Measurements from ENCODE around the gene WSB2. TPM values are rescaled to one million over a fixed set of nuclear protein-coding genes. Genes with fewer than 3 reads are reported as not detected.

Gene WSB2
- total and polyA plus RNA-seq, 10 donors, result 14.4 to 63.2 (median 43.6) TPM

DNA sequence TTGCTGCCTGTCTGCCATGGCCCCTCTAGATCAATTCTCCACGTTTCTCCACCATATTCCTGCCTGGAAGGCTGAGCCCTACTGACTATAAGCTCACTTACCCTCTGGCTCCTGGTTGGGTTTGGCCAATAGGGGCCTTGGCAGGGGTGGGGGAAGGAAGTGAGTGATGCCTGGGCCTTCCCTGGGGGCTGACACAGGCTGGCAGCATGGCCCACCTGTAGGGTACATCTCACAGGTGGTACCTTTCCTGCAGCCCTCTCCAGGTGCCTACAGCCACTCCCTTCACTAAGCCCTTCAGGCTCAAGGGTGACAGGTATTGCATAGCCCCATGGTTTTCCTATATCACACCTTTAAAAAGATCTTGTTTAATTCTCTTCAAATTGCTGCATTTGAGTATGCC is 40.9 kb downstream of the WSB2 start:
- TF ChIP-seq POLR2A (IDR thresholded peaks at IDR 0.05), result no peak
- TF ChIP-seq POLR2AphosphoS5 (IDR thresholded peaks at IDR 0.05), result no peak
- TF ChIP-seq, protein P1, sequence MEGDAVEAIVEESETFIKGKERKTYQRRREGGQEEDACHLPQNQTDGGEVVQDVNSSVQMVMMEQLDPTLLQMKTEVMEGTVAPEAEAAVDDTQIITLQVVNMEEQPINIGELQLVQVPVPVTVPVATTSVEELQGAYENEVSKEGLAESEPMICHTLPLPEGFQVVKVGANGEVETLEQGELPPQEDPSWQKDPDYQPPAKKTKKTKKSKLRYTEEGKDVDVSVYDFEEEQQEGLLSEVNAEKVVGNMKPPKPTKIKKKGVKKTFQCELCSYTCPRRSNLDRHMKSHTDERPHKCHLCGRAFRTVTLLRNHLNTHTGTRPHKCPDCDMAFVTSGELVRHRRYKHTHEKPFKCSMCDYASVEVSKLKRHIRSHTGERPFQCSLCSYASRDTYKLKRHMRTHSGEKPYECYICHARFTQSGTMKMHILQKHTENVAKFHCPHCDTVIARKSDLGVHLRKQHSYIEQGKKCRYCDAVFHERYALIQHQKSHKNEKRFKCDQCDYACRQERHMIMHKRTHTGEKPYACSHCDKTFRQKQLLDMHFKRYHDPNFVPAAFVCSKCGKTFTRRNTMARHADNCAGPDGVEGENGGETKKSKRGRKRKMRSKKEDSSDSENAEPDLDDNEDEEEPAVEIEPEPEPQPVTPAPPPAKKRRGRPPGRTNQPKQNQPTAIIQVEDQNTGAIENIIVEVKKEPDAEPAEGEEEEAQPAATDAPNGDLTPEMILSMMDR (IDR thresholded peaks at IDR 0.05 in 8 of 11, conservative IDR thresholded peaks at IDR 0.05 in 3 of 11), result no peak
- peaks cover 0 to 30% (median 21%) of the 10 kb centered on the region in 6 donors for H3K4me1 ChIP-seq
- no peaks in the 10 kb centered on the region for H3K9me3 ChIP-seq
- WGBS, 5 donors, result 82 to 96% (median 86%) methylated on average over 1 of the region's 1 CpG
- no peaks in the 10 kb centered on the region for H3K27me3 ChIP-seq (replicated peaks in 1 of 7)
- H3K27ac ChIP-seq, result no peak overlapping the region
- intact Hi-C loops (cut with DNase I; ENCODE audit: low total_unique reads), result no loop called here
- H3K36me3 ChIP-seq, result peaks cover 0 to 67% (median 28%) of the 10 kb centered on the region in 6 donors
- DNase-seq, result no peak
- no peak overlapping the region for H3K4me3 ChIP-seq

DNA sequence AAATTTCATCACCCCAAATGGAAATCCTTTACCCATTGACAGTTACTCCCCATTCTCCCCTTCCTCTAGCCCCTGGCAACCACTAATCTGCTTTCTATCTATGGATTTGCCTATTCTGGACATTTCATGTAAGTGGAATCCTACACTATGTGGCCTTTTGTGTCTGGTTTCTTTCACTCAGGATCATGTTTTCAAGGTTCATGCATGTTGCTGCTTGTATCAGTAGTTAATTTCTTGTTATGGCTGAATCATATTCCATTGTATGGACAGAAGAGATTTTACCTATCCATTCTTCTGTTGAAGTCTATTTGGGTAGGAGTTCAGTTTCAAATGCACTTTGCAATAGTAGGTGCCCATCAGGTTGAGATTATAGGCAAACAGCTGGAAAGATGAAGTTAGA is 43.1 kb downstream of the WSB2 start:
- Histone ChIP-seq H3K27ac (no peak overlapping the region), H3K4me3 (peak overlapping the region in 1 of 8 donors; percentile 99), H3K4me1 (peaks cover 0 to 30% (median 21%) of the 10 kb centered on the region in 6 donors), H3K9me3 (no peaks in the 10 kb centered on the region), H3K36me3 (peaks cover 0 to 47% (median 23%) of the 10 kb centered on the region in 6 donors), H3K27me3 (replicated peaks in 1 of 7) (no peaks in the 10 kb centered on the region)
- DNase-seq, result no peak
- TF ChIP-seq, protein P1 (IDR thresholded peaks at IDR 0.05 in 8 of 11, conservative IDR thresholded peaks at IDR 0.05 in 3 of 11), result no peak
- no peak for TF ChIP-seq POLR2AphosphoS5 (IDR thresholded peaks at IDR 0.05)
- no peak for TF ChIP-seq POLR2A (IDR thresholded peaks at IDR 0.05)
- intact Hi-C loops (cut with DNase I; ENCODE audit: low total_unique reads), result no loop called here

DNA sequence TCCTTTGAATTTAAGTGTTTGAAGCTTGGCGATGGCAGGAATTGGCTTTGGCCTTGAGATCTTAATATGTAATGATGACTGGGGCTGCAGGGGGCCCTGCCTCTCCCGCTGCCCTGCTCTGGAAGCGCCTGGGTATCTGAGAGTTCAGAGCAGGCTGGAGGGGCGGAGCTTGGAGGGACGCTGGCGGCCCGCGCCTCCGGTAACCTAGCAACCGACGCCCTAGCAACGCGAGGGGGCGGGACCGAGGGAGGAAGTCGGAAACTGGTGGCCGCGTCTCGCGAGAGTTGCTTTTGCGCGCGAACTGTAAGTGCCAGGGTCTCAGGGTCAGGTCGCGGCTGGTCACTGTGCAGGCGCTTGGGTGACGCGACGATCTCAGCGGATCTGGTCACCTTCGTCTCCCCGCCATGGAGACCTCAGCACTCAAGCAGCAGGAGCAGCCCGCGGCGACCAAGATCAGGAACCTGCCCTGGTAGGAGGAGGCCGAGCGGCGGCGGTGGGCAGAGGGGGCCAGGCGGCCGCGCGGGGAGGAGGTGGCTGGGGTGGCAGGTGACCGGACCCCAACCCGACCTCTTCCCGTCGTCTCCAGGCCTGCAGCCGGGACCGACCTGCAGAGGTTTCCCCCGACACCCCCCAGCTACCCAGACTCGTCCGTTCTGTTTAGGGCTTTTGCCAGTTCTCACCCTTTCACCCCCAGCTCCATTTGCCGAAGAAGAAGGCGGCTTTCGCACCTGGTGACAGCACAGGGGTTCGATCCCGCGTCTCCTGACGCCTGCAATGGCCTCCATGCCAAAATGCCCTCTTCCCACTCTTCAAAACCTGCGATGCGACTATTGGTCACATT is 44.3 kb downstream of the WSB2 start, which contains the start of gene RFC5:
TSS of gene RFC5 (plus strand) at position 280 of the 841 bp plus-strand sequence. CDS start at position 405, 125 bp downstream.
- peak within 1 kb of the TSS in 7 of 8 donors; percentile 35 to 83 (median 67) for H3K27ac ChIP-seq
- peak within 1 kb of the TSS; percentile 75 to 99 (median 92) for H3K4me3 ChIP-seq
- H3K36me3 ChIP-seq, result peaks cover 0 to 34% (median 16%) of the 10 kb centered on the region in 6 donors
- intact Hi-C loops (cut with DNase I; ENCODE audit: low total_unique reads), result no loop called here
- peak; percentile 99 for DNase-seq
- peaks cover 0 to 30% (median 21%) of the 10 kb centered on the region in 6 donors for H3K4me1 ChIP-seq
- no peaks in the 10 kb centered on the region for H3K9me3 ChIP-seq
- 0% methylated on average over 33 to 61 of the region's 61 CpGs for WGBS, 5 donors
- H3K27me3 ChIP-seq (replicated peaks in 1 of 7), result no peaks in the 10 kb centered on the region
- TF ChIP-seq POLR2A (IDR thresholded peaks at IDR 0.05), result no peak
- TF ChIP-seq, protein P1 (IDR thresholded peaks at IDR 0.05 in 8 of 11, conservative IDR thresholded peaks at IDR 0.05 in 3 of 11), result peak in 4 of 11 experiments; percentile 24 to 37 (median 28)
- peak; percentile 71 to 87 (median 82) for TF ChIP-seq POLR2AphosphoS5 (IDR thresholded peaks at IDR 0.05)

DNA sequence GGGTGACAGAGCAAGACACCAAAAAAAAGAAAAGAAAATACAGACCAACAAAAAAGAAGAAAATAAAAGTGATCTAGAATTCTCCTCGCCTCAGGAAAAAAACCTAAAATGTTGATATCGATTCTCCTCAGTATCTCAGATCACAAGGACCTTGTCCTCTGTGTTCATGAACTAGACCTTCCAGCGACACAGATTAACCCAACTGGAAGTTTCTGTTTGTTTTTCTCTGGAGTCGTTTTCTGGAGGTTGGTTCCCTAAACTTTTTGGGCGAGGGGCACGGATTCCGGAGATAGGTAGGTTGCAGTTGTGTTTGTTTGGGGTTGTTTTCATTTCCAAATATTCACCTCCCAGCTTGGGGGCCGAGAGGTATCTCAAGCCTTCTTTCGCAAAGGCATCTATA is 45.0 kb downstream of the WSB2 start:
- Histone ChIP-seq H3K36me3 (peaks cover 0 to 27% (median 13%) of the 10 kb centered on the region in 6 donors), H3K27ac (no peak overlapping the region), H3K9me3 (no peaks in the 10 kb centered on the region), H3K4me1 (peaks cover 0 to 30% (median 21%) of the 10 kb centered on the region in 6 donors), H3K4me3 (peak overlapping the region in 7 of 8 donors; percentile 75 to 99 (median 92)), H3K27me3 (replicated peaks in 1 of 7) (no peaks in the 10 kb centered on the region)
- WGBS, 5 donors, result 31 to 37% (median 33%) methylated on average over 9 of the region's 9 CpGs
- no peak for DNase-seq
- TF ChIP-seq, protein P1 (IDR thresholded peaks at IDR 0.05 in 8 of 11, conservative IDR thresholded peaks at IDR 0.05 in 3 of 11), result no peak
- TF ChIP-seq POLR2A (IDR thresholded peaks at IDR 0.05), result no peak
- TF ChIP-seq POLR2AphosphoS5 (IDR thresholded peaks at IDR 0.05), result no peak
- intact Hi-C loops (cut with DNase I; ENCODE audit: low total_unique reads), result no loop called here

All from spleen (tissue), 11 donors.